Ascending aorta (tissue), 2 donors: Measurements from ENCODE around the gene RFT1. TPM values are rescaled to one million over a fixed set of nuclear protein-coding genes. Genes with fewer than 3 reads are reported as not detected.

Experiments used
- DNase-seq, 2 donors: peaks; one replicate each; pipeline ENCODE4 v3.0.0-alpha.2; 2019; ENCODE audit warnings: low spot score in 2 of 2
- H3K27ac ChIP-seq, 2 donors: fragments of 200-600 bp; sonication (generic); one replicate each; pipeline ENCODE4 v1.5.1; 2016 to 2017; ENCODE audit warnings: mild to moderate bottlenecking in 1 of 2
- H3K27me3 ChIP-seq: fragments of 200-600 bp; sonication (generic); one replicate; pipeline ENCODE4 v1.5.1; 2017
- H3K36me3 ChIP-seq, 2 donors: fragments of 200-600 bp; sonication (generic); one replicate each; pipeline ENCODE4 v1.5.1; 2016
- H3K4me1 ChIP-seq, 2 donors: fragments of 200-600 bp; sonication (generic); one replicate each; pipeline ENCODE4 v1.5.1; 2016 to 2017; ENCODE audit warnings: mild to moderate bottlenecking in 1 of 2
- H3K4me3 ChIP-seq, 2 donors: fragments of 200-600 bp; sonication (generic); one replicate each; pipeline ENCODE4 v1.5.1; 2016 to 2017; ENCODE audit warnings: mild to moderate bottlenecking in 1 of 2
- H3K9me3 ChIP-seq, 2 donors: fragments of 200-600 bp; sonication (generic); one replicate each; pipeline ENCODE4 v1.5.1; 2016
- CTCF ChIP-seq, 3 experiments: fragments of 200-600 bp in 2 of 3; fragments of 450-650 bp in 1 of 3; sonication (generic) in 2 of 3; IDR thresholded peaks; one replicate each; pipeline ENCODE4 v1.5.1; 2016 to 2019; ENCODE audit warnings: antibody characterized with exemption in 3 of 3, mild to moderate bottlenecking in 1 of 3, moderate library complexity in 1 of 3
- intact Hi-C: fragments of 100-400 bp; cut with DNase I; formaldehyde crosslinking; loops from one replicate; pipeline ENCODE4 v1.15.1; 2023
- total RNA-seq: library from RNA; depleted of rRNA; stranded (reverse); fragments of >200 nt; gene quantifications from one replicate; pipeline ENCODE4 v1.1.0, GENCODE V29; 2016

RFT1 gene
- total RNA-seq, 1 donor from 2014 or later = 12.1 TPM

GRCh38 chr3:53150247-53151085 is 20.2 kb upstream of the RFT1 start:
- intact Hi-C loops = no loop called here
- no peak for TF ChIP-seq CTCF (IDR thresholded peaks at IDR 0.05)
- no peaks in the 10 kb centered on the region for H3K27me3 ChIP-seq
- no peaks in the 10 kb centered on the region for H3K9me3 ChIP-seq
- H3K4me3 ChIP-seq = no peak overlapping the region
- no peak for DNase-seq
- no peak overlapping the region for H3K27ac ChIP-seq
- no peaks in the 10 kb centered on the region for H3K36me3 ChIP-seq
- peaks cover 4 to 12% of the 10 kb centered on the region in 2 donors for H3K4me1 ChIP-seq

GRCh38 chr3:53149699-53150098 is 19.5 kb upstream of the RFT1 start:
- no peak for TF ChIP-seq CTCF (IDR thresholded peaks at IDR 0.05)
- DNase-seq = no peak
- Histone ChIP-seq H3K9me3 (no peaks in the 10 kb centered on the region), H3K36me3 (no peaks in the 10 kb centered on the region), H3K27ac (no peak overlapping the region), H3K27me3 (no peaks in the 10 kb centered on the region), H3K4me3 (no peak overlapping the region), H3K4me1 (peaks cover under 1 to 4% of the 10 kb centered on the region in 2 donors)
- intact Hi-C loops = no loop called here

GRCh38 chr3:53149006-53149690 is 18.9 kb upstream of the RFT1 start:
- Histone ChIP-seq H3K27me3 (no peaks in the 10 kb centered on the region), H3K4me3 (no peak overlapping the region), H3K4me1 (no peaks in the 10 kb centered on the region), H3K27ac (no peak overlapping the region), H3K36me3 (no peaks in the 10 kb centered on the region), H3K9me3 (no peaks in the 10 kb centered on the region)
- no peak for DNase-seq
- TF ChIP-seq CTCF (IDR thresholded peaks at IDR 0.05) = no peak
- intact Hi-C loops = no loop called here

GRCh38 chr3:53147903-53148400 is 17.7 kb upstream of the RFT1 start:
- H3K4me3 ChIP-seq = no peak overlapping the region
- no peak for TF ChIP-seq CTCF (IDR thresholded peaks at IDR 0.05)
- no peaks in the 10 kb centered on the region for H3K4me1 ChIP-seq
- no peaks in the 10 kb centered on the region for H3K9me3 ChIP-seq
- no peak overlapping the region for H3K27ac ChIP-seq
- H3K27me3 ChIP-seq = no peaks in the 10 kb centered on the region
- no peaks in the 10 kb centered on the region for H3K36me3 ChIP-seq
- no peak for DNase-seq
- intact Hi-C loops = no loop called here

- DNase-seq = no peak
- no peaks in the 10 kb centered on the region for H3K4me1 ChIP-seq
- no peaks in the 10 kb centered on the region for H3K27me3 ChIP-seq
- TF ChIP-seq CTCF (IDR thresholded peaks at IDR 0.05) = no peak
- no peaks in the 10 kb centered on the region for H3K36me3 ChIP-seq
- intact Hi-C loops = no loop called here
- no peak overlapping the region for H3K27ac ChIP-seq
- no peak overlapping the region for H3K4me3 ChIP-seq
- no peaks in the 10 kb centered on the region for H3K9me3 ChIP-seq
Measured at GRCh38 chr3:53147151-53147902, 17.1 kb upstream of the RFT1 start.
